Adrenal gland (tissue), 5 donors: Measurements from ENCODE around the gene IL16.

Source experiments
- CTCF ChIP-seq, 6 experiments: fragments of 450-650 bp in 4 of 6; fragments of 200-600 bp in 2 of 6; sonication (generic) in 1 of 6; IDR thresholded peaks; 1 replicate in 5 of 6; 2 replicates in 1 of 6; pipeline versions ENCODE4 v1.5.1 to v1.8.0; 2016 to 2021; ENCODE audit warnings: antibody characterized with exemption in 6 of 6, mild to moderate bottlenecking in 2 of 6, moderate library complexity in 1 of 6
- POLR2A ChIP-seq, 2 donors: fragments of 450-650 bp; IDR thresholded peaks; one replicate each; pipeline ENCODE4 v1.6.1; 2017; ENCODE audit warnings: antibody characterized with exemption in 2 of 2, mild to moderate bottlenecking in 2 of 2, moderate library complexity in 1 of 2
- donor health status: DM: no; HTN: no; CAD: no.

GRCh38 chr15:81229586-81229985 lies 32.9 kb downstream of the IL16 start:
- no peak for TF ChIP-seq CTCF (IDR thresholded peaks at IDR 0.05)
- no peak for TF ChIP-seq POLR2A (IDR thresholded peaks at IDR 0.05)
